ENCODE results near the gene CSTF2T. TPM values are rescaled to one million over a fixed set of nuclear protein-coding genes. Genes with fewer than 3 reads are reported as not detected.

Gene CSTF2T
- polyA plus RNA-seq, 1 donor from 2014 or later, result 19.7 TPM

- Histone ChIP-seq H3K4me2 (ENCODE audit: low read length) (peak overlapping the region; percentile 51), H3K27me3 (ENCODE audit: insufficient read depth, low read depth, low read length) (no peaks in the 10 kb centered on the region), H3F3A (ENCODE audit: insufficient read depth, low read length, poor library complexity, severe bottlenecking) (no peaks in the 10 kb centered on the region), H3K79me2 (replicated peaks; ENCODE audit: insufficient read depth, low read length) (peaks cover 22% of the 10 kb centered on the region), H3K27ac (ENCODE audit: low read length) (peak overlapping the region; percentile 92), H3K9me2 (ENCODE audit: insufficient read depth, low read length) (no peaks in the 10 kb centered on the region), H2AFZ (ENCODE audit: low read depth, low read length) (peak overlapping the region; percentile 40), H4K20me1 (ENCODE audit: insufficient read depth) (no peaks in the 10 kb centered on the region), H3K36me3 (ENCODE audit: insufficient read depth, low read length) (no peaks in the 10 kb centered on the region), H3K9ac (ENCODE audit: low read length) (peak overlapping the region; percentile 85), H3K9me3 (ENCODE audit: low read length) (no peaks in the 10 kb centered on the region), H3K4me3 (ENCODE audit: low read length) (peak overlapping the region; percentile 70)
- TF ChIP-seq EP300 (conservative IDR thresholded peaks at IDR 0.05; ENCODE audit: poor library complexity, severe bottlenecking) (no peak), MXI1 (conservative IDR thresholded peaks at IDR 0.05; ENCODE audit: poor library complexity, severe bottlenecking) (no peak), REST (IDR thresholded peaks at IDR 0.05; ENCODE audit: borderline replicate concordance) (no peak), SMC3 (conservative IDR thresholded peaks at IDR 0.05; ENCODE audit: poor library complexity) (no peak), RAD21 (conservative IDR thresholded peaks at IDR 0.05) (no peak), CTCF (IDR thresholded peaks at IDR 0.05; ENCODE audit: poor library complexity, severe bottlenecking) (no peak)
Observed at GRCh38 chr10:51700228-51700817, 928 bp upstream of the CSTF2T start.

- Histone ChIP-seq H3K4me3 (ENCODE audit: low read length) (peak overlapping the region; percentile 70), H3K9me3 (ENCODE audit: low read length) (no peaks in the 10 kb centered on the region), H4K20me1 (ENCODE audit: insufficient read depth) (no peaks in the 10 kb centered on the region), H2AFZ (ENCODE audit: low read depth, low read length) (peak overlapping the region; percentile 76), H3K9ac (ENCODE audit: low read length) (peak overlapping the region; percentile 85), H3K9me2 (ENCODE audit: insufficient read depth, low read length) (no peaks in the 10 kb centered on the region), H3K27ac (ENCODE audit: low read length) (peak overlapping the region; percentile 92), H3K36me3 (ENCODE audit: insufficient read depth, low read length) (no peaks in the 10 kb centered on the region), H3K4me2 (ENCODE audit: low read length) (peak overlapping the region; percentile 82), H3K27me3 (ENCODE audit: insufficient read depth, low read depth, low read length) (no peaks in the 10 kb centered on the region), H3K79me2 (replicated peaks; ENCODE audit: insufficient read depth, low read length) (peaks cover 22% of the 10 kb centered on the region), H3F3A (ENCODE audit: insufficient read depth, low read length, poor library complexity, severe bottlenecking) (no peaks in the 10 kb centered on the region)
- TF ChIP-seq CTCF (IDR thresholded peaks at IDR 0.05; ENCODE audit: poor library complexity, severe bottlenecking) (no peak), EZH2 (IDR thresholded peaks at IDR 0.05; ENCODE audit: borderline replicate concordance, insufficient read depth, low read length, poor library complexity, severe bottlenecking) (no peak), SMC3 (conservative IDR thresholded peaks at IDR 0.05; ENCODE audit: poor library complexity) (peak; percentile 72), RAD21 (conservative IDR thresholded peaks at IDR 0.05) (no peak), POLR2AphosphoS5 (IDR thresholded peaks at IDR 0.05) (no peak)
Observed at GRCh38 chr10:51699145-51699474, 285 bp downstream of the CSTF2T start.
